Stimulated activated CD4-positive, alpha-beta T cell treated with anti-CD3 and anti-CD28 coated beads, Interleukin-12 subunit alpha, Interleukin-12 subunit beta, amount 100 ng/mL, for 4 hours (primary cell): ENCODE results near the gene LMNTD1.
"Not testable (repeated sequence)": the region's sequence is repeated elsewhere in the genome, so short reads cannot be mapped to it uniquely, and the experiment has no call there.

ENCODE experiments used
- DNase-seq: peaks from one replicate; pipeline ENCODE4 v3.0.0-alpha.2; 2020

Gene LMNTD1

GRCh38 chr12:25426821-25427220 is 126.3 kb downstream of the LMNTD1 start:
- not testable (repeated sequence) for DNase-seq
